NB4 (cell line): Measurements from ENCODE around the gene AQP3.

Experiments
- DNase-seq: peaks from one replicate; pipeline ENCODE4 v3.0.0; 2010; ENCODE audit warnings: low read depth
- H3K4me3 ChIP-seq: one replicate; pipeline ENCODE4 v1.5.1; 2011; ENCODE audit warnings: mild to moderate bottlenecking, low read depth, low read length, moderate library complexity
- CTCF ChIP-seq: IDR thresholded peaks from one replicate; pipeline ENCODE4 v1.5.1; 2012; ENCODE audit warnings: low read depth, low read length
- MAX ChIP-seq: IDR thresholded peaks from 2 replicates; pipeline ENCODE4 v1.6.1; 2011; ENCODE audit warnings: low read depth, low read length
- MYC ChIP-seq: IDR thresholded peaks from 2 replicates; pipeline ENCODE4 v1.6.1; 2011; ENCODE audit warnings: low read depth, low read length
- POLR2A ChIP-seq: IDR thresholded peaks from 2 replicates; pipeline ENCODE4 v1.6.1; 2011; ENCODE audit warnings: mild to moderate bottlenecking; ENCODE audit not compliant: insufficient read length; ENCODE audit errors: extremely low read depth

The AQP3 gene

GRCh38 chr9:33439731-33440130 is 7.7 kb downstream of the AQP3 start:
- no peak for DNase-seq
- TF ChIP-seq CTCF (no peak), MAX (no peak), MYC (no peak)
- H3K4me3 ChIP-seq: no peak overlapping the region

GRCh38 chr9:33438926-33439680 is 8.3 kb downstream of the AQP3 start:
- TF ChIP-seq MYC: no peak
- TF ChIP-seq CTCF: no peak
- no peak for TF ChIP-seq MAX
- TF ChIP-seq POLR2A: no peak
- H3K4me3 ChIP-seq: no peak overlapping the region
- DNase-seq: no peak

- TF ChIP-seq CTCF: no peak
- TF ChIP-seq MYC: no peak
- no peak overlapping the region for H3K4me3 ChIP-seq
- DNase-seq: peak; percentile 52
These were observed 9.5 kb downstream of the AQP3 start for GRCh38 chr9:33437898-33438297.

GRCh38 chr9:33437205-33437604 is 10.2 kb downstream of the AQP3 start:
- DNase-seq: no peak
- TF ChIP-seq MYC (no peak), MAX (no peak), POLR2A (no peak), CTCF (no peak)

GRCh38 chr9:33436445-33436844 is 10.9 kb downstream of the AQP3 start:
- no peak overlapping the region for H3K4me3 ChIP-seq
- TF ChIP-seq MYC (no peak), POLR2A (no peak), MAX (no peak), CTCF (no peak)
- peak; percentile 71 for DNase-seq

More at GRCh38 chr9:33437205-33437604, 10.2 kb downstream of the AQP3 start:
- no peak overlapping the region for H3K4me3 ChIP-seq
